SJCRH30 (cell line): ENCODE results near the gene POTEE. TPM values are rescaled to one million over a fixed set of nuclear protein-coding genes. Genes with fewer than 3 reads are reported as not detected.
"Not testable (repeated sequence)": the region's sequence is repeated elsewhere in the genome, so short reads cannot be mapped to it uniquely, and the experiment has no call there.

Experiments used
- DNase-seq, 2 experiments: peaks; one replicate each; pipeline ENCODE4 v3.0.0-alpha.2; 2015 to 2020
- H3K27ac ChIP-seq: fragments of 250-450 bp; sonication (Bioruptor Pico); 2 replicates; pipeline ENCODE4 v1.5.1; 2020; ENCODE audit warnings: mild to moderate bottlenecking, moderate library complexity
- H3K27me3 ChIP-seq: fragments of 250-450 bp; sonication (Bioruptor Pico); 2 replicates; pipeline ENCODE4 v1.5.1; 2020; ENCODE audit warnings: mild to moderate bottlenecking, moderate library complexity
- H3K36me3 ChIP-seq: fragments of 250-450 bp; sonication (Bioruptor Pico); 2 replicates; pipeline ENCODE4 v1.5.1; 2020; ENCODE audit warnings: mild to moderate bottlenecking, moderate library complexity
- H3K4me1 ChIP-seq: fragments of 250-450 bp; sonication (Bioruptor Pico); 2 replicates; pipeline ENCODE4 v1.5.1; 2020; ENCODE audit warnings: mild to moderate bottlenecking, moderate library complexity
- H3K4me3 ChIP-seq: fragments of 250-450 bp; sonication (Bioruptor Pico); 2 replicates; pipeline ENCODE4 v1.5.1; 2020; ENCODE audit warnings: mild to moderate bottlenecking, moderate library complexity
- H3K9me3 ChIP-seq: fragments of 250-450 bp; sonication (Bioruptor Pico); replicated peaks from 2 replicates; pipeline ENCODE4 v1.5.1; 2020; ENCODE audit warnings: mild to moderate bottlenecking, moderate library complexity
- total RNA-seq: library from RNA; depleted of rRNA; stranded (reverse); fragments of >200 nt; shearing (Covaris generic); gene quantifications from 2 replicates; pipeline ENCODE4 v1.2.3, GENCODE V29; 2014; rRNA removed

POTEE gene
- total RNA-seq = 0.99 and 1.0 TPM in 2 replicates

DNA sequence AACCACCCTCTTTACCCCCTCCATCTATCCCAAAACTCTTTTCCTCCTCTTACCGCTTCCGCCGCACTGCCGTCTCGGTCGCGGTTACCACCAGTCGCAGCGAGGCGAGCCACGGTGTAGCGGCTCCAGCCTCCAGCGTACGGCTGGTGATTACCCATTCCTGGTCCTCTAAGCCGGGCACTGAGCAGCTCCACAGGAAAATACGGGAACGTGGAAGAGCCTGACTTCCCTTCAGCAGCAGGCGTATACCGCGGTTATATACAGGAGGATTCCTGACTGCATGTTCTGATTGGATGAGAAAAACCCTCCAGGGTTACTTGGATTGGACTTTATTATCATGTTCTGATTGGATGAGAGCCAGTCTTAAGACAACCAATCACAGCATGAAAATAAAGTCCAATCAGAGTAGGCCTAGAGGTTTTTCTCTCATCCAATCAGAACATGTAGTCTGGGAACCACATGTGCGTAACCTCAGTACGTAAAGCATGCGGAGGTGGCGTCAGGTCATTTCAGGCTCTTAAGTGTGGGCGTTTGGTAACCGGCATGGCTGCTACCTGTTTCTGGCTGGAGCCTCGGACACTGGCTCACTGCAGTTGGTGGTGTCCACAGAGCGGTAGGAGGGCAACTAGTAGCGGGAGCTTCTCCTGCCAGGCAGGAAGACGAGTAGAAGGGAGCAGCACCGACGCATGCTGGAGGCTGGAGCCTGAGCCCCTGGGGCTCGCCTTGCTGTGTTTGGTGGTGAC lies at the start of gene POTEE:
Gene POTEE, plus strand, starts transcription at position 507 of the 743 bp plus-strand sequence. CDS start 8,867 bp downstream, outside the sequence.
- H3K27ac ChIP-seq, H3K4me3 ChIP-seq, H3K36me3 ChIP-seq, H3K4me1 ChIP-seq, DNase-seq, H3K9me3 ChIP-seq, H3K27me3 ChIP-seq: not testable (repeated sequence)

DNA sequence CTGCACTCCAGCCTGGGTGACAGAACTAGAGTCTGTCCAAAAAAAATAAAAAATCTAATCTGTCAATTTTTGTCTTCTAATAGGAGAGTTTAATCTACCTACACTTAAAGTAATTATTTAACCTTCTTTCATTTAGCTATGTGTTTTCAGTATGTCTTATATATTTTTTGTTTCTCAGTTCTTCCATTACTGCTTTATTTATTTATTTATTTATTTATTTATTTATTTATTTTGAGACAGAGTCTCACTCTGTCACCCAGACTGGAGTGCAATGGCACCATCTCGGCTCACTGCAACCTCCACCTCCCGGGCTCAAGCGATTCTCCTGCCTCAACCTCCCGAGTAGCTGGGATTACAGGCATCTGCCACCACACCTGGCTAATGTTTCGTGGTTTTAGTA lies 43.8 kb upstream of the POTEE start:
- H3K9me3 ChIP-seq, DNase-seq, H3K4me3 ChIP-seq, H3K4me1 ChIP-seq, H3K27ac ChIP-seq, H3K36me3 ChIP-seq, H3K27me3 ChIP-seq: not testable (repeated sequence)

DNA sequence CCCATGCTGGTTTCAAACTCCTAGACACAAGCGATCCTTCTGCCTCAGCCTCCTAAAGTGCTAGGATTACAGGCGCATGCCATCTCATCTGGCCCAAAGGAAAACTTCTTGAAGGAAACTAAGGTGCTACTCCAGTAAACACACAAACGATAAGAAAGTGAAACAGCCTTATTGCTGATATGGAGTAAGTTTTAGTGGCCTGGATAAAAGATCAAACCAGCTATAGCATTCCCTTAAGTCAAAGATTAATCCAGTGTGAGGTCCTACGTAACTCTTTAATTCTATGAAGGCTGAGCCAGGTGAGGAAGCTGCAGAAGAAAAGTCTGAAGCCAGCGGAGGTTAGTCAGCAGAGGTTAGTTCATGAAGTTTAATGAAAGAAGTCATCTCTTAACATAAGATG lies 40.8 kb upstream of the POTEE start:
- H3K27ac ChIP-seq = no peak overlapping the region

DNA sequence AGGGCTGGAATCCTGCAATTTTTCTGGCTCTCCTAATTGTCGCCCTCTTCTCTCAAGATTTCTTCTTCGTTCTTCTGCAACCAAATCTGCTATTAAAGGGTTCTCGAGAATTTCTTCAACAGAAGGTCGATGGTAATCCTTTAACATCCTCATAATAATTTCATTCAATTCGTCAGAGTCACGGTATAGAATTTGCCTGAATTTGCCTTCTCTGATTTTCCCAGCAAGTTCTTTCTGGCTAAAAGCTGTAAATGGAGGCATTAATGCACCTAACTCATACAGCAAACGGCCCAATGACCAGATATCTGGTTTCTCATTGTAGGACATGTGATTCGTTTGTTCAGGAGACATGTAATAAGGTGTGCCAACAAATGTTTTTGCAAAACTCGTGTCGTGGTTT lies 31.3 kb upstream of the POTEE start:
- DNase-seq, H3K27me3 ChIP-seq, H3K4me1 ChIP-seq, H3K4me3 ChIP-seq, H3K9me3 ChIP-seq, H3K36me3 ChIP-seq, H3K27ac ChIP-seq: not testable (repeated sequence)

More for the DNA sequence above, 40.8 kb upstream of the POTEE start:
- no peaks in the 10 kb centered on the region for H3K27me3 ChIP-seq
- H3K36me3 ChIP-seq = no peaks in the 10 kb centered on the region
- H3K4me1 ChIP-seq = no peaks in the 10 kb centered on the region
- DNase-seq = no peak
- no peaks in the 10 kb centered on the region for H3K9me3 ChIP-seq
- no peak overlapping the region for H3K4me3 ChIP-seq

DNA sequence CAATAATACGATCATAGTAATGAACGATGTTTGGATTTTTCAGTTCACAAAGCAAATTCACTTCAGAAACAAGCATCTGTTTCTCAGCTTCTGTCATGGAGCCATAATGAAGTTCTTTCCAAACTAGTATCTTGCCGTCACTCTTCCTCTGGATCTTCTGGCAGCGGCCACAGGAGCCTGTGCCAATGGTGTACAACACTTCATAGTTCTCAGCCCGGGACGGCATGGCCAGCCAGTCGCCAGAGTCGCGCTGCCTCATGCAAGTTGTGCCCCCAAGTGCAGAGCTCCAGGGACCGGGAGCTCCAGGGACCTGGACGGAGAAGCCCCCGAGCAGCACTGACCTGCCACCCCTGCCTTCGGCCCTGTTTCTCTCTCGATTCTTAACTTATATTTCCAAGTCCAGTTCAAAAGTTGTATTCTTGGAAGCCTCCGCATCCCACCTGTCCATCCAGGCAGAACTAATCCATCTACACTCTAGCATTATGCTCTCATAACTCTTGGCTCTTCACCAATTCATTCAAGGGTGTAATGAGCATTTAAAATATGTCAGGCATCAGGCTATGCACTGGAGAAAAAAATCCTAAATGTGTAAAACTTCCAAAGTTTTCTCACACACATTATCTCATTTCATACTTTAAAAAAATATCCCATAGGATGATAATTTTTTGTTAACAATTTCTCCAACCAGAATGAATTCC lies 30.5 kb upstream of the POTEE start:
- not testable (repeated sequence) for H3K4me3 ChIP-seq, H3K9me3 ChIP-seq, H3K27me3 ChIP-seq, H3K4me1 ChIP-seq, DNase-seq, H3K27ac ChIP-seq, H3K36me3 ChIP-seq

DNA sequence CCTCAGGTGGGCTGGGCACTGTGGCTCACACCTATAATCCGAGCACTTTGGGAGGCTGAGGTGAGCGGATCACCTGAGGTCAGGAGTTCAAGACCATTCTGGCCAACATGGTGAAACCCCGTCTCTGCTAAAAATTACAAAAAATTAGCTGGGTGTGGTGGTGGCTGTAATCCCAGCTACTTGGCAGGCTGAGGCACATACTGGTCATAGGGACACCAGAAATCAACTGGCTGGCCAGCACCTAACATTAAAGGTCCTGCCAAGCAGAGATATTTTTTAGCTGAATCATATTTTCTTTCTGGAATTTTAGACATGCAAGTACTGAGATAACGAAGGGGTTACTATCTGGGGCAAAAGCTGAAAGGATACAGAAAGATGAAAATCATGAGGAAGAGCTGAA lies 27.9 kb upstream of the POTEE start:
- H3K4me3 ChIP-seq, H3K36me3 ChIP-seq, H3K27me3 ChIP-seq, H3K27ac ChIP-seq, H3K4me1 ChIP-seq, H3K9me3 ChIP-seq, DNase-seq: not testable (repeated sequence)

DNA sequence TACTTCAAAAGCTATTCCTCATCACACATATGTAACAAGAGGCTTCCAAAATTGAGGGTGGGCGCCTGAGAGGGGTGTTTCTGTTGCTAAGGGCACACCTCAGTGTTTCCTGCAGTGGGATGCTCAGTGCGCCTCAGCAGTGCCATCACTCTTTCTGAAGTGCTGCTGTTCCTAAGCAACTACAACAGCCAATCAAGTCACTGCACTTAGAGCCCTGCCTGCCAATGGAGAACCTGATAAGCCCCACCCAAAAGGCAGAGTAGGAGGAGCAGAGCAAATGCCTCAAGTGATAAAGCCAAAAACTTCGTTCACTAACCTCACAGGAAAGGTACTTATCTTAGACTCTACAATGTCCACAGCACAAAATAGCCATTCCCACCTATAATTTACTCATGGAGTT lies 15.9 kb upstream of the POTEE start:
- H3K27ac ChIP-seq, DNase-seq, H3K4me1 ChIP-seq, H3K4me3 ChIP-seq, H3K36me3 ChIP-seq, H3K9me3 ChIP-seq, H3K27me3 ChIP-seq: not testable (repeated sequence)

DNA sequence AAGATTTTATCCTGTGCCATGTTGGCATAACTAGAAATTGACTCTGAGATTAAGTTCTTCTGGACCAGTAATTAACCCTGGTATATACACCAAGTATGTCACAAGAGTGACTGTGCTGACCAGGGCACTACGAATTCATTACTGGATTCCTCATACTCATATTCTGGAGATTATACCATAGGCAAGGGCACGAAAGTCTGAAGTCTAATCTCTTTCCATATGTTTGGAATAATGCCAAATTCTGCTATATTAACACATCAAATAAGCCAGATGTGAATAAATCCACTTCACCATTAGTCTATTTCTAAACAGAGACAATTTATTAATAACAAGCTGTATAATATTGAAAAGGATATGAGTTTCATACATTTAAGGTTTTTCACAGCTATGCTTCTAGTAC lies 13.2 kb upstream of the POTEE start:
- H3K4me3 ChIP-seq, H3K9me3 ChIP-seq, H3K27ac ChIP-seq, H3K4me1 ChIP-seq, H3K27me3 ChIP-seq, H3K36me3 ChIP-seq, DNase-seq: not testable (repeated sequence)

DNA sequence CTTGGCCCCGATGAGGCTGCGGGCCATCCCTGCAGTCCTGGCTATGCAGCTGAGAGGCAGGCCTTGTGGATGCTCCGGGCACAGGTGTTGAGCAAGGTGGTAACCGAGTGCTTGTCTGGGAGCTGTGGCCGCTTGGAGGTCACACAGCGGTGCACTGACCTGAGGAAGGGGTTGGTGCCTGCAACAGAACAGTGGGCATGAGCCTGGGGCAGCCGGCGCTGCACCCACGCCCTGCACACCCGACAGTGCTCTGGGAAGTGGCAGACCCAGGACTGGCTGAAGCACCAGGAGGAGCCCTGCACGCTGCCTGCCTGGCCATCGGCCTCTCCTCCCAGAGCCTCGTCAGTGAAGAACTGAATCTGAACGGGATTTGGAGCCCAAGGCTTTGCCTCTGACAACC lies 8.2 kb upstream of the POTEE start:
- H3K27ac ChIP-seq = no peak overlapping the region
- no peaks in the 10 kb centered on the region for H3K36me3 ChIP-seq
- no peak overlapping the region for H3K4me3 ChIP-seq
- DNase-seq = no peak
- no peaks in the 10 kb centered on the region for H3K27me3 ChIP-seq
- no peaks in the 10 kb centered on the region for H3K4me1 ChIP-seq
- H3K9me3 ChIP-seq = no peaks in the 10 kb centered on the region

DNA sequence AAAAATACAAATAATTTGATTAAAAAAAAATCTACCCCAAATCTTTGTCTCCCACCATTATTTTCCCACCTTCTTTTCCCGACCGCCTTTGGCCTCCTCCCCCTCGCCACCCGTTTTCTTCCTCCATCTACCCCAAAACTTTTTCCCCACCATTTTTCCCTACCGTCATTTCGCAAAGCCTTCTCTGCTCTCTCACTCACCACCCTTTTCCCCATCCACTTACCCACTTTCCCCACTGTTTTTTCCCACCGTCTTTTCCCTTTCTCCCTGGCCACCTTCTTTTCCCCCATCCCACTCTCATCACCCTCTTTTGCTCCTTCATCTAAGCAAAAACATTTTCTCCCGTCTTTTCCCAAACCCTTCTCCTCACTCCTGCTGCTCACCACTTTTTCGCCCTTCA lies 1.5 kb upstream of the POTEE start:
- not testable (repeated sequence) for DNase-seq, H3K4me1 ChIP-seq, H3K27ac ChIP-seq, H3K9me3 ChIP-seq, H3K4me3 ChIP-seq, H3K27me3 ChIP-seq, H3K36me3 ChIP-seq

DNA sequence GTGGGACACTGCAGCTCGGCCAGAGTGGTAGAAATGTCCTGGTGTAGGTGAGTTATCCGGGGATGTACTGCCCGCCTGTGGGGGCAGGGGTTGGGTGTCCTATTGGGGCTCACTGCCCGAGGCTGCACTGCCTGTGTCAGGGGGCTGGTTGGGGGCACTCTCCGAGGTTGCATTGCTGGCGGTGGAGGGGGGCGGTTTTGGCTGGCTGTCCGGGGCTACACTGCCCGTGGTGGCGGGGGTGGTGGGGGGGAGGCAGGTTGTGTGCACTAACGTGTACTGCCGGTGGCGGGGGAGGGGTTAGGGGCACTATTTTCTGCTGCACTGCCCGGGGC lies 403 bp downstream of the POTEE start:
- not testable (repeated sequence) for H3K27ac ChIP-seq, H3K27me3 ChIP-seq, DNase-seq, H3K9me3 ChIP-seq, H3K4me3 ChIP-seq, H3K36me3 ChIP-seq, H3K4me1 ChIP-seq

DNA sequence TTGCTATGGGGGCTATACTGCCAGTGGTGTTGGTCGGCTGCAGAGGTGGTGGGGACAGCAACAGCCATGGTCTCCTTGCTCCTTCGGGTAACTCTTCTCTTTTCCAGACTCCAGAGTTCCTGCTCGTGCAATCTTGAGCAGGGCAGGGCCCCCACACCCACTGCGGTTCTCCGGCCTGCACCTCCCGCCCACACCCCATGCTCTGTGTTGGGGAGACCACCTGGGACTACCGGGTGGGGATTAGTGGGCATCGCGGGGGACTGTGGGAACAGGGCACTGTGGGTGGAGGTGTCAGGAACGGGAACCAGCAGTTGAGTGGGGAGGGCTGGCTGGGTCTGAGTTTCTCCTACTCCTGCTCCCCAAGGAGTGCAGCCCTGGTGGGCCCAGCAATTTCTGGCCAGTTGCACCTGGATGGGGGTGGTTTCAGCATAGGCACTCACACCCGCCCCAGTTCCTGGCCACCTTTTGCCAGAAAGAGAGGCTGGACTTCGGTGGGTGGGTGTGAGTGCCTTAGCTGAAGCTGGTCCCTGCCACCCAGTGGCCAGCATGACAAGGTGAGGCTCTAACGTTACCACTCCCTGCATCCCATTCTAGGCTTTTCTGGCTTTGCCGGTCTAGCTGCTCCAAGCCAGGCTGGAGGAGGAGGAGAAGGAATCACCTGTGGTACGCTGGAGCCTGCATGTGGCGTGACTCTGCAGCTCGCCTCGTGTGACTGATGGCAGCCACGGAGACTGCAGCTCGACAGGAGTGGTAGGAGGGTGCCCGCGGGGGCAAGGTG lies 1.3 kb downstream of the POTEE start:
- H3K36me3 ChIP-seq, H3K27ac ChIP-seq, H3K4me3 ChIP-seq, H3K9me3 ChIP-seq, DNase-seq, H3K4me1 ChIP-seq, H3K27me3 ChIP-seq: not testable (repeated sequence)

DNA sequence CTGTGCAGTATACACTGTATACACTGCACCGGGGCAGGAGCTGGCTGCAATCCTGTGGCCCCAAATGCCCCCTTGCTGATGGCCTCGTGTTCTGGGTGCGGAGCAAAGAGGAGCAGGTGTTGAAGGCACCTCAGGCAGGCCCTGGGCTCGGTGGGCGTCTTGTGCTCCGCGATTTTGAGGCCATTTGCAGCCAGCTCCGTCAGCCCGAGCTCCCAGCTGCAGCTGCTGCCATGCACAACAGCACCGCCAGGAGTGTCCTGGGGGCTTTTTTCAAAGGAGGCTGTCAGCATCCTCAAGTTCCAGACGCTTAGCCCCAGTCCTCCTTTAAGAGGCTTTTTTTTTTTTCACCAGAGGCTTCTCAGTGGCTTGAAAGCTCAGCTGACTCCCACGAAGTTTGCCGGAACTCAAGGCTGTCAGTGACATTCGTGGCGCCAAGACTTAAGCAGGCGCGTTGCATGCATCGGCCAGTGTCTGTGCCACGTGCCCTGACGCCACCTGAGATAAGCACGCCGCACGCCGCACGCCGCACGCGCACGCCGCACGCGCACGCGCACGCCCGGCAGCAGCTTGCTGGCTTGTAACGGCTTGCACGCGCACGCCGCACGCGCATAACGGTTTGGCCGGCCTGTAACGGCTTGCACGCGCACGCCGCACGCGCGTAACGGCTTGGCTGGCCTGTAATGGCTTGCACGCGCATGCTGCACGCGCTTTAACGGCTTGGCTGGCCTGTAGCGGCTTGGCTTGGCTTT lies 8.1 kb downstream of the POTEE start:
- not testable (repeated sequence) for H3K27me3 ChIP-seq, H3K4me1 ChIP-seq, H3K4me3 ChIP-seq, H3K9me3 ChIP-seq, H3K27ac ChIP-seq, H3K36me3 ChIP-seq, DNase-seq

DNA sequence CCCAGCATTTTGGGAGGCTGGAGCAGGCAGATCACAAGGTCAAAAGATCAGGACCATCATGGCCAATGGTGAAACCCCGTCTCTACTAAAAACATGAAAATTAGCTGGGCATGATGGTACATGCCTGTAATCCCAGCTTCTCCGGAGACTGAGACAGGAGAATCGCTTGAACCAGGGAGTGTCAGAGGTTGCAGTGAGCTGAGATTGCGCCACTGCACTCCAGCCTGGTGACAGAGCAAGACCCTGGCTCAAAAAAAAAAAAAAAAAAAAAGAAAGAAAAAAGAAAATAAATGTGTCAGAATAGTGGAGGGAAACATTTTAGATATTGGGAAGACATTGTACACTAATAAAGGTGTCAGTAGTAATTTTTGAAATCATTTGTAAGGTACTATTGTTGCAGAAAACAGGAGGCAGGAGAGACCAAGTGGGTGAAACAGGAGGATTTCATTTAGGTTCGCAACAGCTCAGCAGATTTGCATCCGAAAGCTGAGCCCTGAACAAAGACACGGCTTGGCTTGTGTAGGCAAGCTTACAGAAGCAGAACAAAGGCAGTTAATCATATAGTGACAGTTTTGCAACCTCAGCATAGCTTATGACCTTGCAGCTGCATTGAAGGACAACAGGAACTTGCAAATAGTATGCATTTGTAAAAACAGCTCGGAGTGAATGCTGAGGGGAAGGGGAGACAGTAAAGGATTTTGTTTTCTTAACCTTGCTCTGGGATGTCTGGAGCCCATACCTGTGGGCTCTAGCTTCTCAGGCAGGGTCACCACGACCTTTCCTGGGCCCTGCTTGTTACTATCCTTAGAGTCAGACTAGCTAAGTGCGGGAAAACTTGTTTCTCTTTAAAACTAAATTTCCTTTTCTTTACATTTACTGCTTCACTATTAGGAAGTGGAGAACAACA lies 26.5 kb downstream of the POTEE start:
- not testable (repeated sequence) for H3K27ac ChIP-seq, DNase-seq, H3K9me3 ChIP-seq, H3K27me3 ChIP-seq, H3K36me3 ChIP-seq, H3K4me3 ChIP-seq, H3K4me1 ChIP-seq
